Activated naive CD4-positive, alpha-beta T cell treated with anti-CD3 and anti-CD28 coated beads for 36 hours (primary cell): ENCODE results near the gene APLF. TPM values are rescaled to one million over a fixed set of nuclear protein-coding genes. Genes with fewer than 3 reads are reported as not detected.

ENCODE experiments used
- CTCF ChIA-PET: fragments of 350-600 bp; sonication (Branson Sonifier 250); formaldehyde crosslinking; loops from one replicate; lab custom pipeline; 2021; ENCODE audit warnings: antibody characterized with exemption; lab: Charles Lee
- DNase-seq: peaks from one replicate; pipeline ENCODE4 v3.0.0-alpha.2; 2020
- H3K27ac Mint-ChIP-seq: one replicate; pipeline ENCODE4 v1.8.0; 2021; ENCODE audit warnings: mild to moderate bottlenecking, mixed read lengths
- H3K27me3 Mint-ChIP-seq: one replicate; pipeline ENCODE4 v1.8.0; 2021; ENCODE audit warnings: low read depth, mixed read lengths
- H3K36me3 Mint-ChIP-seq: one replicate; pipeline ENCODE4 v1.8.0; 2021; ENCODE audit warnings: low read depth, mixed read lengths
- H3K4me1 Mint-ChIP-seq: one replicate; pipeline ENCODE4 v1.8.0; 2021; ENCODE audit warnings: low read depth, mixed read lengths
- H3K4me3 Mint-ChIP-seq: one replicate; pipeline ENCODE4 v1.8.0; 2021; ENCODE audit warnings: mild to moderate bottlenecking, moderate library complexity, mixed read lengths
- H3K9me3 Mint-ChIP-seq: one replicate; pipeline ENCODE4 v1.8.0; 2021; ENCODE audit warnings: mixed read lengths
- intact Hi-C: fragments of 100-400 bp; cut with micrococcal nuclease; formaldehyde crosslinking; loops from one replicate; pipeline ENCODE4 v1.15.1; 2023
- total RNA-seq, 2 experiments: library from RNA; stranded (reverse); gene quantifications; one replicate each; pipeline ENCODE4 v1.2.3, GENCODE V29; 2021

Gene APLF
- total RNA-seq, 2 experiments from 2014 or later = 2.4 to 2.7 TPM

DNA sequence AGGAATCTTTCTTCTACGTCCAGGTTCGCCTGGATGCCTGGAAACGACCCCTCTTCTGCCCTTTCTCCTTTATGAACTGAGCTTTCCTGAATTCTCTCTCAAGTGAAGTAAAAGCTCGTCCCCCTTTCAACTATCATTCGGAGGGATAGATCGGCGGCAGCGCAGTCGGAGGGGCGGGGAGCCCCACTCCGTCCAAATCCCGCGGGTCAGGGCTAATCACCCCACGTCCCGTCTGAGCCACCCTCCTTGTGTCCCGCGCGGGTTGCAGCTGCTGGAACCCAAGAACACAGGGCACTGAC, 658 bp upstream of the APLF start:
- H3K9me3 Mint-ChIP-seq = no peaks in the 10 kb centered on the region
- intact Hi-C loops = loop anchor here (1.0 to 5.0 kb wide), 17 partner anchors 42 to 588 kb away; partner anchors contain the start of genes C1D and PNO1
- DNase-seq = no peak
- CTCF ChIA-PET = interaction anchor here (0.9 to 6.7 kb wide), 14 partner anchors 13 to 460 kb away, joined by 3 to 60 read pairs (median 5); partner anchors contain the start of gene PROKR1
- peak overlapping the region; percentile 93 for H3K27ac Mint-ChIP-seq
- peak overlapping the region; percentile 94 for H3K4me3 Mint-ChIP-seq
- peaks cover 40% of the 10 kb centered on the region for H3K4me1 Mint-ChIP-seq
- H3K27me3 Mint-ChIP-seq = no peaks in the 10 kb centered on the region
- peaks cover 2% of the 10 kb centered on the region for H3K36me3 Mint-ChIP-seq

DNA sequence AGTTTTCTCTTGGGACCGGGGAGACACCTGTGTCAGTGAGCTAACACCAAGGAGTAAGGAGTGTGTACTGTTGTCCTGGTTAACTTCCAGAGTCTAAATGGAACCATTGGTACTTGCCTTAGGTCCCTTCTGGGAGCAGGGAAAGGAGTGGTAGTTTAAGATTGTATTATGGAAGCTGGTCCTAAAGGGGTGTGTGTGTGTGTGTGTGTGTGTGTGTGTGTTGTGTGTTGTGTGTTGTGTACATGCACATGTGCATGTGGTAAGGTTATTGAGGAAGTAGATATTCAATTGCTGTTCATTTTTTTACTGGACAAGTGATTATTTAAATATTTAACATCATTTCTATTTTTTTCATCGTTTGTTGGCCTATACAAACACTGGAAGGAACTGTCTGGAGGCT, 1.4 kb downstream of the APLF start:
- H3K27ac Mint-ChIP-seq = no peak overlapping the region
- H3K4me3 Mint-ChIP-seq = peak overlapping the region; percentile 94
- no peaks in the 10 kb centered on the region for H3K27me3 Mint-ChIP-seq
- CTCF ChIA-PET = interaction anchor here (0.6 to 6.7 kb wide), 8 partner anchors 19 to 458 kb away, joined by 3 to 60 read pairs (median 4); no protein-coding TSS in a partner anchor
- H3K36me3 Mint-ChIP-seq = peaks cover 2% of the 10 kb centered on the region
- H3K4me1 Mint-ChIP-seq = peaks cover 43% of the 10 kb centered on the region
- intact Hi-C loops = loop anchor here (5.0 kb wide), 1 partner anchor 48 kb away; no protein-coding TSS in a partner anchor
- DNase-seq = no peak
- no peaks in the 10 kb centered on the region for H3K9me3 Mint-ChIP-seq

DNA sequence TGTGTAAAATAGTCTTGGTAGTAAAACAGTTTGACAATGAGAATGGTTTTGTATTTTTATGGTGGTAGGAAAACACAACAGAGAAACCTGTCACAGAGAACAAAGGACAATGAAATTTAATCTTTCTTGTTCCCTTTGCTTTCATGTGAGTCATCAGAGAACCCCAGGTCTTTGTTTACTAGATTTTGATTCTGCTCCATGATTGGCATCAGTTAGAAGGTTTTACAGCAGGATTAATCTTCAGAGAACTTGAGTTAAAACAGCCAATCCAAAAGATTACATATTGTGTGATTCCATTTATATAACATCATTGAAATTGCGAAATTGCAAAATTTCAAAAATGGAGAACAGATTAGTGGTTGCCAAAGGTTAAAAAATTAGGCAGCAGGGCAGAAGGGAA, 2.5 kb downstream of the APLF start:
- Mint-ChIP-seq H3K36me3 (peaks cover 2% of the 10 kb centered on the region), H3K27ac (no peak overlapping the region), H3K27me3 (no peaks in the 10 kb centered on the region), H3K4me1 (peaks cover 36% of the 10 kb centered on the region), H3K4me3 (no peak overlapping the region), H3K9me3 (no peaks in the 10 kb centered on the region)
- intact Hi-C loops = loop anchor here (5.0 kb wide), 1 partner anchor 47 kb away; no protein-coding TSS in a partner anchor
- CTCF ChIA-PET = interaction anchor here (0.6 kb wide), 1 partner anchor 204 kb away, joined by 3 read pairs; no protein-coding TSS in a partner anchor
- DNase-seq = no peak

DNA sequence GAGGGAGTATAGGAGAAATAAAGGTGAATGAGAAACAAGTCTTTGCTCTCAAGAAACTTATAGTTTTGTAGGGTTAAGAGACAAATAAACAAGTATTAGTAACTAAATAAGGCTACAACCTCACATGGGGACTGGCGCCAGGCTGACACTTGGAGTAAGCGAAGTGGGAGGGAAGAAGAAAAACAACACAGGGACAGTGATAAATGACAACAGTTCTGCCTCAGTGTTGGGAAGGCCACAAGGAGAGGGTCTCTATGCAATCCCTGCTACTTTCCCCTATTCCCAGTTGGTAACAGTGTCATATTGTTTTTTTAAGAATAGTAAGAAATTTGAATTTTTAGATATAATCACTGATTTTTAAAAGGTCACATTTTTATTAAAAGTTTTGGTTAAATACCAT, 4.0 kb downstream of the APLF start:
- intact Hi-C loops = no loop called here
- DNase-seq = no peak
- peaks cover 22% of the 10 kb centered on the region for H3K4me1 Mint-ChIP-seq
- no peak overlapping the region for H3K4me3 Mint-ChIP-seq
- CTCF ChIA-PET = interaction anchor here (0.9 kb wide), 1 partner anchor 11 kb away, joined by 3 read pairs; no protein-coding TSS in a partner anchor
- no peaks in the 10 kb centered on the region for H3K9me3 Mint-ChIP-seq
- H3K27ac Mint-ChIP-seq = no peak overlapping the region
- H3K27me3 Mint-ChIP-seq = no peaks in the 10 kb centered on the region
- H3K36me3 Mint-ChIP-seq = no peaks in the 10 kb centered on the region

DNA sequence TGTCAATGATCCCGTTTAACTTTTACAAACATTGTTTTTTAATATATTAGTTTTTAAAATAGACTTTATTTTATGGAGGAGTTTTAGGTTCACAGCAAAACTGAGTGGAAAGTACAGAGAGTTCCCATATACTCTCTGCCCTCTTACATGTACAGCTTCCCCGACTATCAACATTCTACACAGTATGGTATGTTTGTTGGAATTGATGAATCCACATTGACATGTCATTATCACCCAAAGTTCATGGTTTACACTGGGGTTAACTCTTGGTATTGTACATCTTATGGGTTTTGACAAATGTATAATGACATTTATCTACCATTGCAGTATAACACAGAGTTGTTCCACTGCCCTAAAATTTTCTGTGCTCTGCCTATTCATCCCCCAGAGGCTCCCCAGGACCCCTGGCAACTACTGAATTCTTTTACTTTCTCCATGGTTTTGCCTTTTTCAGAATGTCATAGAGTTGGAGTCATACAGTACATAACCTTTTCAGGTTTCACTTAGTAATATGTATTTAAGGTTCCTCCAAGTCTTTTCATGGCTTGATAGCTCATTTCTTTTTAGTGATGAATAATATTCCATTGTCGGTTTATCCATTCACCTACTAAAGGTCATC, 5.5 kb downstream of the APLF start:
- CTCF ChIA-PET = interaction anchor here (1.1 kb wide), 1 partner anchor 15 kb away, joined by 4 read pairs; no protein-coding TSS in a partner anchor
- Mint-ChIP-seq H3K36me3 (no peaks in the 10 kb centered on the region), H3K9me3 (no peaks in the 10 kb centered on the region), H3K4me1 (peaks cover 21% of the 10 kb centered on the region), H3K27ac (no peak overlapping the region), H3K27me3 (no peaks in the 10 kb centered on the region), H3K4me3 (no peak overlapping the region)
- intact Hi-C loops = no loop called here
- no peak for DNase-seq

DNA sequence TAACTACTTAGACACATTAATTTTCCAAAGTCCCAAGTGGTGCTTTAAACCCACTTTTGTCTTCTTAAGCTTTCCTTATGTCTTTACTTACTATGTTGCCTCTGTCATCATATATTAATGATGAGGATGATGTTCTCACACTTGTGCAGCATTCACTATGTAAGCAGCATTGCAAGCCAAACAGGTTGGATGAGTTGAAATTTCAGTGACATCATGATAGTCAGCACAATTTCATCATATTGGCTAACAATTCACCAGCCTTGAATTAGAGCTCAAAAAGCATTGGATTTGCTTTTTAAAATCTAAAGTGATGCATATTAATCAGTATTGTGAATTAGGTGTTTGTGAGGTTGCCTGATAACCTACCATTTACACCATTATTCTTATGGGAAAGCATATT, 7.7 kb downstream of the APLF start:
- Mint-ChIP-seq H3K4me1 (peaks cover 7% of the 10 kb centered on the region), H3K9me3 (no peaks in the 10 kb centered on the region), H3K36me3 (no peaks in the 10 kb centered on the region), H3K27ac (no peak overlapping the region), H3K4me3 (no peak overlapping the region), H3K27me3 (no peaks in the 10 kb centered on the region)
- DNase-seq = no peak
- intact Hi-C loops = no loop called here
- CTCF ChIA-PET = interaction anchor here (1.2 kb wide), 1 partner anchor 12 kb away, joined by 6 read pairs; no protein-coding TSS in a partner anchor

DNA sequence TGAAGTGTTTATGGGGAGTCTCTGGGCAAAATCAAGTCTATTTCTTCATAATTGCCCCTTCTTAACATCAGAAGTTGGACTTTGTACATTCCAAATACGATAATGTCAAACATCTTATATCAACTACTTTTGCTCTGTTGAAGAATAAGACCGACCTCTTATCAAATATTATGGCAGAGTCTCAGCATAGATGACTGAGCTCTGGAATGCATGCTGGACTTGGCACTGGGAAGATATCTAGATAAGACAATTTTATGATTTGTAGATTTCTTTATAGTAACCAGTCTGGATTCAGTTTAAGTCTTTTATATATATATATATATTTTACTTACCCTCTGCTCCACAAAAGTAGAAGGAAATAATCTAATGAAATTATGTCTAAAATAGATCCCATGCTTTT, 8.2 kb downstream of the APLF start:
- Mint-ChIP-seq H3K4me3 (no peak overlapping the region), H3K27ac (no peak overlapping the region), H3K4me1 (peaks cover 6% of the 10 kb centered on the region), H3K36me3 (no peaks in the 10 kb centered on the region), H3K9me3 (no peaks in the 10 kb centered on the region), H3K27me3 (no peaks in the 10 kb centered on the region)
- CTCF ChIA-PET = interaction anchor here (1.2 kb wide), 1 partner anchor 12 kb away, joined by 6 read pairs; no protein-coding TSS in a partner anchor
- no peak for DNase-seq
- intact Hi-C loops = no loop called here

DNA sequence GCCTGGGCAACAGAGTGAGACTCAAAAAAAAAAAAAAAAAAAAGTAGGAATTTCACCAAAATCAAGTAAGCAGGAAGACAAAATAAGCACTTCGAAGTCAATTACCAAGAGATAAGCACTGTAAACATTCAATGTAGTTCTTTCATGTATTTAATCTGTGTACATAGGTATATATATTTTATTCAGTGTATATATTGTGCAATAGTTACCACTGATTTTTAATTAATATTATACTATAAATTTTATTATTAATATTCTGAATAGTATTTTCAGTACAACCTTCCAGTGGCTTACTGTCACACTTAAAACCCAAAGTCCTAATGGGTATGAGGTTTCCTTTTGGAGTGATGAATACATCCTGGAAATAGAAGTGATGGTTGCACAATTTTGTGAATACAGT, 9.1 kb downstream of the APLF start:
- Mint-ChIP-seq H3K27ac (no peak overlapping the region), H3K4me3 (no peak overlapping the region), H3K4me1 (peaks cover 6% of the 10 kb centered on the region), H3K36me3 (no peaks in the 10 kb centered on the region), H3K9me3 (no peaks in the 10 kb centered on the region), H3K27me3 (no peaks in the 10 kb centered on the region)
- DNase-seq = no peak
- CTCF ChIA-PET = interaction anchor here (1.5 kb wide), 1 partner anchor 449 kb away, joined by 4 read pairs; no protein-coding TSS in a partner anchor
- intact Hi-C loops = no loop called here

DNA sequence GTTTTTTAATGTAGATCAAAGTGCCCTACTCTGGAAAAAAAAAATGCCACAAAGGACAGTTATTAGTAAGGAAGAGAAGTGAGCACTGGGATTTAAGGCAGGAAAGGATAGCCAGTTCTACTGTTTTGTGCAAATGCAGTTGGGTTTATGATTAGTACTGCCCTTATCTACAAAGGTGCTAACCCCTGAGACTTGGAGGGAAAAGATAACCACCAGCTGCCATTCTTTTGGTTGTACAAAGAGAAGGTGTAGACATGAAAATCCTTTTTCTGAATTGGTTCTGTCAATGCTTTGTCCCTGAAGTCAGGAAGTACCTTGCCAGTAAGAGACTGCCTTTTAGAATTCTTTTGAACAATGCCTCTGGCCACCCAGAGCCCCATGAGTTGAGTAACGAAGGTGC, 11.3 kb downstream of the APLF start:
- no peak for DNase-seq
- Mint-ChIP-seq H3K36me3 (no peaks in the 10 kb centered on the region), H3K27ac (no peak overlapping the region), H3K4me1 (no peaks in the 10 kb centered on the region), H3K9me3 (no peaks in the 10 kb centered on the region), H3K27me3 (no peaks in the 10 kb centered on the region), H3K4me3 (no peak overlapping the region)
- CTCF ChIA-PET = interaction anchor here (1.5 to 1.9 kb wide), 2 partner anchors 9 kb away, joined by 4 to 5 read pairs; no protein-coding TSS in a partner anchor
- intact Hi-C loops = no loop called here

DNA sequence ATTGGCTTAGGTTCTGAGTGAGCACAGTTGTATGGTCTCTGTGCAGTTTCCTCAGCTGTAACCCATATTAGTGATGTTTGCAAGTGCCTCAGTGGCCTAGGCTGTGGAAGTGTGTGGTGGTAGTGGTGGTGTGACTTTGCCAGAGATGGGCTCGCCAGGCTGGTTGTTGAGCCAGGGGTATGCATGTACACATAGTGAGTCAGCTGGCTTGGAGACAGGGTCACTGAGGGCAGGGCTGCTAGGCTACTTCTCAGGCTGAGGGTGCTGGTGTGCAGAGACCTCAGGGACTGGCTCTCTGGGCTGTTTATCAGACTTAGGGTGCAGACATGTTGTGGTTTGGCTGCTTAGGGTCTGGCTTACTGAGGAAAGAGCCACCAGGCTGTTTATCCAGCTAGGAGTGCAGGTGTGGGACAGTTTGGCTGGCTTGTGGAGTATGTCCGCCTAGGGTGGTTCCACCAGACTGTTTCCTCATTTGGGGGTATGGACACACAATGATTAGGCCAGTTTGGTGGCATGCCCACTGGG, 15.0 kb downstream of the APLF start:
- DNase-seq = no peak
- no peaks in the 10 kb centered on the region for H3K36me3 Mint-ChIP-seq
- no peaks in the 10 kb centered on the region for H3K9me3 Mint-ChIP-seq
- H3K27ac Mint-ChIP-seq = no peak overlapping the region
- H3K27me3 Mint-ChIP-seq = no peaks in the 10 kb centered on the region
- H3K4me3 Mint-ChIP-seq = no peak overlapping the region
- no peaks in the 10 kb centered on the region for H3K4me1 Mint-ChIP-seq
- CTCF ChIA-PET = interaction anchor here (0.6 to 2.5 kb wide), 4 partner anchors 12 to 170 kb away, joined by 3 to 6 read pairs (median 3); no protein-coding TSS in a partner anchor
- intact Hi-C loops = no loop called here

DNA sequence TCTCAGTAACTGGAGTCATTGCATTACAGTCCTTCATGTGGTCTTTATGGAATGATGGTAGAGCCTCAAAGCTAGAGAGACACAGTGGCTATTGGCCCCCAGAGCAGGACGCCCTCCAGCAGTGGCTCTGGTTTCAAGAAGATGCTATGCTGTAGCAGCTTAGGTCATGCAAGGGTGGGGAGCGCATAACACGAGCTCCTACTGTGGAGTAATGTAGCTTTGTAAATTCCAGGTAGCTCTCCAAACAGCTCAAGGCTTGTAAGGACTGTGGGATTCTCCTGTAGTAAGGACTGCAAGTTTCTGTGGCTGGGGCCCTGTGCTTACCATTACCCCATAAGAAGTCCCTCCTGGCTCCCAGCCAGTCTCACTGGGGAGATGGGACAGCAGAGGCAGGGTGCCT, 15.6 kb downstream of the APLF start:
- intact Hi-C loops = no loop called here
- CTCF ChIA-PET = interaction anchor here (0.6 to 2.5 kb wide), 4 partner anchors 12 to 170 kb away, joined by 3 to 6 read pairs (median 3); no protein-coding TSS in a partner anchor
- H3K9me3 Mint-ChIP-seq = no peaks in the 10 kb centered on the region
- DNase-seq = no peak
- peaks cover 2% of the 10 kb centered on the region for H3K4me1 Mint-ChIP-seq
- H3K27me3 Mint-ChIP-seq = no peaks in the 10 kb centered on the region
- H3K27ac Mint-ChIP-seq = no peak overlapping the region
- H3K4me3 Mint-ChIP-seq = no peak overlapping the region
- no peaks in the 10 kb centered on the region for H3K36me3 Mint-ChIP-seq

DNA sequence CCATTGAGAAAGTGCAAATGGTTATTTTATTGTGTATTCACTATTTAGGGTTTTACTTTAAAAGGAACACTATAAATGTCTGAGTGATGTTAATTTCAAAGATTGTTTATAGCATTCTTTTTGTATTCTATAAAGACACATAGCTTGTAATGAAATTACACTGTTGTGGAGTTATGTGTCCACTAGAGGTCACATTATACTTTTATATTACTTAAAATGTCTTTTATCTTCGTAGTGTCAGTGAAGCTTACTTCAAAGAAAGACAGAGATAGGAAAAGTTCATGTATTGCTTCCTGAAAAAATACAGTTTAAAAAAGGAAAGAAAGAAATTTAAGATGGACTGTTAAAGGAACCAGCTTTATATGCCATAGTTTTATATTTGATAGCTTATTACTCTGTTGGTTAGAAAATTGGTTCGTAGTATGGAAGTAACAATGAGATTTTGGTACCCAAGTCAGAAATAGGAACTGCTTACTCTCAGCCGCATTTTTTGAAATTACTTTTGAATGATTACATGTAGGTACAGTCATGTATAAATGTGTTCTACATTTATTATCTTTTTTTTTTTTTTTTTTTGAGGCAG, 20.5 kb downstream of the APLF start:
- intact Hi-C loops = loop anchor here (1.0 kb wide), 3 partner anchors 157 to 437 kb away; no protein-coding TSS in a partner anchor
- H3K27me3 Mint-ChIP-seq = no peaks in the 10 kb centered on the region
- H3K9me3 Mint-ChIP-seq = no peaks in the 10 kb centered on the region
- H3K36me3 Mint-ChIP-seq = no peaks in the 10 kb centered on the region
- CTCF ChIA-PET = interaction anchor here (0.5 to 2.3 kb wide), 21 partner anchors 8 to 440 kb away, joined by 3 to 12 read pairs (median 5); partner anchors contain the start of genes APLF and FBXO48
- no peak for DNase-seq
- peaks cover 2% of the 10 kb centered on the region for H3K4me1 Mint-ChIP-seq
- no peak overlapping the region for H3K27ac Mint-ChIP-seq
- no peak overlapping the region for H3K4me3 Mint-ChIP-seq
